HG02840 (cell line): Measurements from ENCODE around the gene KIF1A.

Source experiments
- ATAC-seq: cut with Tn5 transposase; IDR thresholded peaks from one replicate; pipeline ENCODE4 v1.9.1; 2021; ENCODE audit warnings: mild to moderate bottlenecking, moderate library complexity, moderate number of reproducible peaks; ENCODE audit not compliant: unreplicated experiment, low FRiP score

The KIF1A gene

GRCh38 chr2:240724431-240724830 is 95.6 kb downstream of the KIF1A start:
- no peak for ATAC-seq

- no peak for ATAC-seq
Observed at GRCh38 chr2:240723851-240724250, 96.2 kb downstream of the KIF1A start.

DNA sequence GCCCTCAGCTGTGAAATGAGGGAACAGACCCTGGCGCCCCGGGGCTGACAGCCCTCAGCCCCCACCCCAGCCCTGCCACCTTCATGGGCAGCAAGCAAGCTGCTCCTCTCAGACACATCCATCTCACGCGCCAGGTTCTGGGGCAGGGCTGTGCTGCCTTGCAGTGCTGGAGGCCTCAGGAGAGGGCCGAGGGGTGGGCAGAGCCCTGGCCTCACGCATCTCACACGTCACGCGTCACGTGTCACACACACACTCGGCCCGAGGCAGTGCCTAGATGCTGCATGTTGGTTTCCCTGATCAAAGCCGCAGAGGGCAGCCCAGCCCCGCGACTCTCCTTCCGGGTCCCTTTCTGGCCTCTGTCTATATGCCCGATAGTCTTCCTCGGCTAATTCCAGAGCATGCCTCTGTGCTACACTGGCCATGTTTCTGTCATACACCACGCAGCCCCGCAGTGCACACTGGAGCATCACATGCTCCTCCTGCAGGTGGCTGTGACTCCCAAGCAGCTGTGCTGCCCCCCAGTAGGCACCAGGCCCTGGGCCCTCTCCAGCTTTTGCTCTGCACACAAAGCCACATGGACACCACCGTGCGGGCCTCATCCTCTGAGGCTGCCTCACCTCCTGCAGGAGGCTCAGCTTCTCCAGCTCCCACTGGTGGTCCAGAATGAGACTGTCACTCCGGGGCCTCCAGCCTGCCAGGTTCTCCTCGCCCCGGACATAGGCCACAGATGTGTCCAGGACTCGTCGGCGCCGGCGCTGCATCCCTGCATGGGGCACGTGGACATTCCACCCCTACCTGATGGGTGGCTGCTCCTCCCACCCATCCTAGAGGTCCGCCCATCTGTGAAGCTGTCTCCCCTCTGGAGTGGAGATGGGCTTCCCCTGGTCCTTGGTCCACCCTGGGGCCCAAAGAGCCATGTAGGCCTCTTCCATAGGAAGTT is 97.0 kb downstream of the KIF1A start:
- no peak for ATAC-seq

DNA sequence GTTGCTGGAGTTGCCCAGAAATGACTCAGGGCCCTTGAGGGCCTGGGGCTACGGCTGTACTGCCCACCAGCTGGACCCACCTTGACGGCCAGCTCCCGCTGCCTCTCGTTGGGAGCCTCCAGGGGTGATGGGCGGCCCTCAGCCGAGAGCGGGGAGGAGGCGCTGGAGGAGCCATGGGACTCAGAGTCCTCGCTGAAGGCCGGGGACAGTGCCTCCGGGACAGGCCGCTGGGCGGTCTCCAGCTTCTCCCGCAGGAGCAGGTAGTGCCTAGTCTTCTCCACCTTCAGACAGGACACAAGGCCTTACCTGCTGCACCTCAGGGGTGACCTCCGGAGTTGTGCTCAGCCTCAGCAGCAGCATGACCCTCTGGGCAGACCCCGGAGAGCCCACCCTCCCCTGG is 97.6 kb downstream of the KIF1A start:
- ATAC-seq = no peak

DNA sequence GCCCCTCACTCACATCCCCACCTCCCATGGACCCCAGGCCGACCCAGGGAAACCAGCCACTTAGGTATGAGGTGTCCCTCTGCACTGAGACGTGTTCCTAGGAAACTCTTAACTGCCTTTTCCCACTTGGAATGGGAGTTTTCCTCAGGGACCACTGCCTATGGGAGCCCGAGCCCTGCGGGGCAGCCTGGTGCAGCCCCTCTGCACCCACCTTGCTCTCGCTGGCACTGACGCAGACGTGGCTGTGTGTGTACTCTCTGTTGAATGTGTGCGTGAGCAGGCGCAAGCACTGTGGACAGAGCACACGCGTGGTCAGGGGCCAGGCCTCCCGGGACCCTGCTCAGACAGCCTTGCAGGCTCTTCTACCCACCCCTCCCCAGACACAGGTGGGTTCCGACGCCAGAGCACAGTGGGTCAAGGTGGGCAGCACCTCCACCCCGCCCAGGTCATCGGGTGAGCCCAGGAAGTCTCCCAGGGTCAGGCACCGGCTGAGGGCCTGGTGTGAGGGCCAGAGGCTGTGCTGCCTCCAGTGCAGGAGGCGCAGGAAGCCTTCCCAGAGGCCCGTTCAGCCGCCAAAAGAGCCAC is 98.3 kb downstream of the KIF1A start:
- ATAC-seq = no peak

DNA sequence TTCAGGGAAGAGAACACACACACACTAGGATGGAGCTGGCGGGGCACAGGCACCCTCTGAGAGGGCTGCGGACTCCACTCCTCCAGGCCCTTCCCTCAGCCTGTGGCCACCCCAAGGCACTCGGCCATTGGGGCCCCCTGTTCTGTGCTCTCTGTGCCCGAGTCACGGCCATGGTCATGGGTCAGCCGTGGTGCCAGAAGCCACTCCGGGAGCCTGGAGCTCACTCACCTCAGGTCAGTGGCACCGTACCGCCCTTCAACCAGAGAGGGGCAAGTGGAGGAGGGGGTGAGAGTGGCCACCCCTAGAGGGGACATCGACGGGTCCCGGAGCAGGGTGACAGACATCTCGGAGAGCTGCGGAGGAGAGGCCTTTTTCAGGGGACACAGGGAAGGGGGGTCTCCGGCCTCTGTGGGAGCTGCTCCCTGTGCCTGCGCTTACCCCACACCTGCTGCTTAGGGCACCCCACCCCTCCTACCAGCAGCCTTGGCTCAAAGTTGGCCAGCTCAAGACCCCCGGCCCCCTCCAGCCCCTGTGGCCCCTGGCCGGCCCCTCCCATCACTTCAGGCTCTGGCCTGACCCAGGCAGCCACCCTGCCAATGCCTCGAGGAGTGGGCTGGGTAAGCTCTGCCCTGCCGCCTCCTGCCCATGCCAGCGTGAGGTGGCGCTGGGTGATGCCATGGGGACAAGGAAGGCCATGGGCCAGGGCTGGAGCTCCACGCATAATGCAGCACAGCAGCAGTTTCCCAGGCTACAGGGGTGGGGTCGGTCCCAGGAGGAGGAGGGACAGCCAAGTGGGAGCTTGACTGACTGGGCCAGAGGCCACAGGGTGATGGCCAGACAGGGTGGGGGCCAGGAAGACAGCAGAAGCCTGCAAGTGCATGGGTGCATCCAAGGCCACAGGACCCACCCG is 99.1 kb downstream of the KIF1A start:
- ATAC-seq = no peak

GRCh38 chr2:240719676-240720545 is 100.1 kb downstream of the KIF1A start:
- ATAC-seq = no peak

GRCh38 chr2:240718896-240719490 is 101.0 kb downstream of the KIF1A start:
- no peak for ATAC-seq

DNA sequence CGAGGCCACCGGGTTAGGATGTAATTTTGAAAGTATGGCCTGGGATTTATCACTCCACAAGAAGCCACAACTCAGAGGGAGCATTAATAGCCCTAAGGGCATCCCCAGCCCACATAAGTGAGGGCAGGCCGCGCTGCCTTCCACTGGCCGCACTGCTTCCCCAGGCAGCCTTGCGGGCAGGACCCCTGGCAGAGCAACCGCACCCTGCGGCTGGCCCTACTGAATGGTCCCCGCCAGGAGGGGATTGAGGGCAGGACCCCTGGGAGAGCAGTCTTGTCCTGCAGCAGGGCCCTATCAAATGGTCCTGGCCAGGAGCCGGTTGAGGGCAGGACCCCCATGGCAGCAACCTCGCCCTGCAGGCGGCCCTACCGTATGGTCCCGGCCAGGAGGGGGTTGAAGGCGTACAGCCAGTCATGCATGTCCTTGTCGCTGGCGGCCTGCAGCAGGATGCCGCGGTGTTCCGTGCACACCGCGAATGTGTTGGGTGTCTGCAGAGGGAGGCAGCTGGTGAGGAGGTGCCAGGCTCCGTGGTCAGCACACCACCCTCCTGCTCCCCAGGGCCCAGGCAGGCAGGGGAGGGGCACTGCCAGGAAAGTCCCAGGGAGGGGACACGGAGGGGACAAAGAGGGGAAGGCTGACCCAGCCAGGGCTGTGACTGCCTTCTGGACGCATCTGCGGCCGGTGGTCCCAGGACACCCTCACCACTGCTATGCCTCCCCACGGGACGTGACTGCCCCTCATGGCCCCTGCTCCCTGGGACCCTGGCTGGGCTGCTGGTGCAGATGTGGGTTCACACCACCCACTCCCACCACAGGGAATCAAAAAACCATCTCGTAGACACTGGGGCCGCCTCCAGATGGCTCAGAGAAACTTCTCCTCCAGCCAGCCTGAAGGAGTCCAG is 102.1 kb downstream of the KIF1A start:
- no peak for ATAC-seq

DNA sequence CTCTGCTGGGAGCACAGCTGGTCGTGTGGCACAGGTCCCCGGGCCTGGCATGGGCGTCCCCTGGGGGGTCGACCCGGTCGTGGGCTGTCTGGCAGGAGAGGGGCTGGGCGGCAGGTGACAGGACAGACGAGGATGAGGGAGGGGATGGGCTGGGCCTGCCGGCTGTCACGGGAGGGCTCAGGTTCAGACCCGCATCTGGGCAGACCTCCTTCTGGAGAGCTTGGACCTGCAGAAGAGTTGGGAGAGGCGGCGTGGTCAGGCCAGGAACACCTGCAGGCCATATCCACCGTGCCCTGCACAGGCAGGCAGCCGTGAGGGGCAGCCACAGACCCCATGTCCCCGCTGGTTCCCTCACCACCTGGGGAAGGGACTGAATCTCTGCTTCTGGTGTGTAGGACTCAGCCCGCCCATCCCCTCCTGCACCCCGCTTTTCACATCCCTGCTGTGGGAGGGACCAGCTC is 102.8 kb downstream of the KIF1A start:
- no peak for ATAC-seq

GRCh38 chr2:240716130-240716798 is 103.8 kb downstream of the KIF1A start:
- ATAC-seq = no peak

- no peak for ATAC-seq
Observed at GRCh38 chr2:240714747-240715725, 105.0 kb downstream of the KIF1A start.

DNA sequence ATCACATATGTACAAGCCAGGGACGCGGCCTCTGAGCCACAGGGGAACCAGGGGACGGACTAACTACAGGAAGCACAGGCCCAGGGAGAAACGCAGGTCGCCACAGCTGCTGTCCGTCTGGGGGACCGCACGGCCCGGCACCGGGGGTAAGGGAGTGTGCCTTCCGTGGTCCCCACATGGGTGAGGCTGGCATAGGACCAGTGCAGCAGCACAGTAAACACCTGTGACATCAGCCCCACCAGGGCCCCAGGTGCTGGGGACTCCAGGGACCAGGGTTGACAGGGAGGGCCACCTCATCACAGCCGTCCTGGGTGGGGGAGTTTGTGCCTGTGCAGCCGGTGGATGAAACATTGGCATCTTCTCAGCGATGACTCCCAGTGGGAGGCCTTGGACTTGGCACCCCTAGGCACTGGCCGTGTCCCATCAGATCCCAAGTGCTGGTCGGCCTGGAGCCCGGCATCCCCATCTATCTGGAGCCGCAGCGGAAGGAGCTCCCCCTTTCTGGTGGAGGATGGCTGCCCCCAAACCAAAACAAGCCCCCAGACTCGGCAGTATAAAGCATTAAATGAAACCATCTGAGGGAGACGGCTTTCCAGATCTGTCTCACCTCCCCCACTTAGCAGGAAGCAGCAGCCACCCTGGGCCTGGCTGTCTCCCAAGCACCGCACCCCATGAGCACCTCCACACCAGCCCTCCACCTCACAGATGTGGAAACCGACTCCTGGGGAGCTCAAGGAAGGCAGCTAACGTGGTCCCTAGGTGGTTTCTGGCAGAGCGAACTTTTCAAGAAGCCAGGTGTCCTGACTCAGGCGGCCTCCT is 105.9 kb downstream of the KIF1A start:
- no peak for ATAC-seq

DNA sequence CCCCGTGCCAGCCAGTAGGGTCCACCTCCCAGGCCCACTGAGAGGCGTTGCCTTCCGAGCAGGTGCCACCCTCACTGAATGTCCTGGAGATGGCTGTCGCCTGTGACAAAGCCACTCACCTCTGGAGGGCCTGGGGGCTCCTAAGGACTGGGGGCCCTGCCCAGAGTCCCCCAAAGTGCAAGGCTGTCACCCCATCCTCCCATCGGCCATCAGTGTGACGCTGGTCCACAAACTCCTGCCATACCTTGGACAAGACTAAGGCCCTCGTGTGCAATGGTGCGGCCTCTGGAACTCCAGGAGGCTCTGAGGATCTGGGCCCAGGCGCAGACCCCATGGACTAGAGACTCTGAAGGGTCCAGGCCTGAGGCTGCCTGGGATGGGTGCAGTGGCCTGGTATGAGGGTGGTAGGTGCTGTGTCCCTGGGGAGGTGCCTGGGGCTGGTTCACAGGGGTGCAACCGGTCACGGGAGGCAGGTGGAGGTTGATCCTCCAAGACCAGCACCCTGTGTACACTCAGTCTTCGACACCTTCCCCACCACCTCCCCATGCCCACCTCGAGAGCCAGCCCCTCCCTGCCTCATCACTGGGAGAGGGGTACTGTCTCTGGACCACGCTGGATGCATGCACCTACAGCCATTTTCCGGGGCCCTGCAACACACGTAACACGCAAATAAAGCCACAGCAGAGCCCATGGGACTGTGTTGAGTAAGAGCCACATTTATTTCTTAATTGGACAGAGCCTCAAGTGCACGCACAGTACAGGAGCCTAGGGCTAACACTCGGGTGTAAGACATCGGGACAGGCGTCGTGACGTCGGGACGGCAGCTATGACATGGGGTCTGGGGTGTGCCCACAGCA is 106.7 kb downstream of the KIF1A start:
- no peak for ATAC-seq

DNA sequence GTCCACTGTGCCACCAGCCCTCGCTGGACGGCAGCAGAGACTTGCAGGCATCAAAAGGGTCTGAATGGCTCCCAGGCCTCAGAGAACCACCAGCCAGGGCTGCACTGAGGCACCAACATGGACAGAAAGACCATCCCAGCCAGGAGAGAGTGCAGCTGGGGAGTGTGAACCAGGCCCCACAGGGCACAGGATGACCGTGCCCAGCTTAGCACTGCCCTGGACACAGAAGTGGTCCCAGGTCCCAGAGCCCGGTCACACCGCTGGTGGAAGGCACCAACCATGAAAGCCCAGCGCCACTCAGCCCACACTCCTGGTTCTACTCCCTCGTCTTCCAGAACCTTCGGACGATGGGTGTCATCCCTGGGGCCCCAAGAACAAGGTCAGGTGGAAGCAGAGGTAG is 107.9 kb downstream of the KIF1A start:
- ATAC-seq = no peak
